Trophoblast cell (in vitro differentiated cells and primary cell): ENCODE measurements around the gene PPM1J.

Experiments used
- DNase-seq, 2 donors: peaks; one replicate each; pipeline ENCODE4 v3.0.0-alpha.2; 2016
- H2AFZ ChIP-seq: 2 replicates; pipeline ENCODE4 v1.6.1; 2013; ENCODE audit warnings: low read length, moderate library complexity, mild to moderate bottlenecking; ENCODE audit not compliant: insufficient read depth, poor library complexity
- H2AK5ac ChIP-seq: 2 replicates; pipeline ENCODE4 v1.6.1; 2013; ENCODE audit warnings: mild to moderate bottlenecking, low read length
- H2BK120ac ChIP-seq: 2 replicates; pipeline ENCODE4 v1.6.1; 2013; ENCODE audit warnings: low read length, mild to moderate bottlenecking, moderate library complexity; ENCODE audit not compliant: insufficient read depth, poor library complexity
- H2BK12ac ChIP-seq: 2 replicates; pipeline ENCODE4 v1.6.1; 2013; ENCODE audit warnings: mild to moderate bottlenecking, low read length, moderate library complexity
- H2BK5ac ChIP-seq: 2 replicates; pipeline ENCODE4 v1.6.1; 2013; ENCODE audit warnings: low read length, low read depth, moderate library complexity, mild to moderate bottlenecking; ENCODE audit not compliant: poor library complexity
- H3K14ac ChIP-seq: 2 replicates; pipeline ENCODE4 v1.6.1; 2013; ENCODE audit warnings: mild to moderate bottlenecking, low read length
- H3K18ac ChIP-seq: 2 replicates; pipeline ENCODE4 v1.6.1; 2013; ENCODE audit warnings: mild to moderate bottlenecking, low read length
- H3K23ac ChIP-seq: 2 replicates; pipeline ENCODE4 v1.6.1; 2013; ENCODE audit warnings: low read length
- H3K27ac ChIP-seq: 2 replicates; pipeline ENCODE4 v1.5.1; 2013; ENCODE audit warnings: low read depth, mild to moderate bottlenecking, inconsistent platforms, low read length, moderate library complexity
- H3K27me3 ChIP-seq: 2 replicates; pipeline ENCODE4 v1.6.1; 2013; ENCODE audit warnings: inconsistent platforms, mild to moderate bottlenecking, low read length, moderate library complexity; ENCODE audit not compliant: insufficient read depth
- H3K36me3 ChIP-seq, 2 experiments: 1 replicate in 1 of 2; 2 replicates in 1 of 2; pipeline ENCODE4 v1.6.1; 2013; ENCODE audit warnings: low read length in 2 of 2, mild to moderate bottlenecking in 2 of 2, moderate library complexity in 1 of 2; ENCODE audit not compliant: insufficient read depth in 2 of 2, control insufficient read depth in 1 of 2
- H3K4ac ChIP-seq: 2 replicates; pipeline ENCODE4 v1.6.1; 2013; ENCODE audit warnings: low read depth, mild to moderate bottlenecking, low read length, moderate library complexity
- H3K4me1 ChIP-seq, 2 experiments: 1 replicate in 1 of 2; 2 replicates in 1 of 2; pipeline ENCODE4 v1.6.1; 2013; ENCODE audit warnings: low read length in 2 of 2, mild to moderate bottlenecking in 2 of 2, moderate library complexity in 1 of 2; ENCODE audit not compliant: insufficient read depth in 2 of 2, control insufficient read depth in 1 of 2
- H3K4me2 ChIP-seq: 2 replicates; pipeline ENCODE4 v1.6.1; 2013; ENCODE audit warnings: inconsistent platforms, mild to moderate bottlenecking, low read length, moderate library complexity
- H3K4me3 ChIP-seq: 2 replicates; pipeline ENCODE4 v1.5.1; 2013; ENCODE audit warnings: mild to moderate bottlenecking, low read depth, low read length, inconsistent platforms
- H3K79me1 ChIP-seq: one replicate; pipeline ENCODE4 v1.6.1; 2013; ENCODE audit warnings: low read length
- H3K79me2 ChIP-seq: 2 replicates; pipeline ENCODE4 v1.6.1; 2013; ENCODE audit warnings: low read length, mild to moderate bottlenecking; ENCODE audit not compliant: control insufficient read depth, insufficient read depth, poor library complexity
- H3K9ac ChIP-seq: 2 replicates; pipeline ENCODE4 v1.6.1; 2013; ENCODE audit warnings: mild to moderate bottlenecking, low read length
- H3K9me3 ChIP-seq: 2 replicates; pipeline ENCODE4 v1.6.1; 2013; ENCODE audit warnings: low read depth, mild to moderate bottlenecking, control low read depth, inconsistent platforms, low read length; ENCODE audit not compliant: insufficient read depth
- H4K12ac ChIP-seq: 2 replicates; pipeline ENCODE4 v1.6.1; 2013; ENCODE audit warnings: low read depth, mild to moderate bottlenecking, low read length, moderate library complexity
- H4K8ac ChIP-seq: 2 replicates; pipeline ENCODE4 v1.6.1; 2013; ENCODE audit warnings: low read depth, mild to moderate bottlenecking, low read length, moderate library complexity
- H4K91ac ChIP-seq: one replicate; pipeline ENCODE4 v1.6.1; 2013; ENCODE audit warnings: low read depth, mild to moderate bottlenecking, low read length, moderate library complexity
- WGBS: extraction: QIAGEN DNeasy Blood & Tissue Kit; methylation state at CpG from one replicate; pipeline ENCODE4 v1.1.7; 2013; ENCODE audit warnings: missing lambda C conversion rate; ENCODE audit not compliant: insufficient read length, insufficient coverage; ENCODE audit errors: extremely low coverage; 5-methylcytosine and 5-hydroxymethylcytosine counted together

Gene PPM1J

DNA sequence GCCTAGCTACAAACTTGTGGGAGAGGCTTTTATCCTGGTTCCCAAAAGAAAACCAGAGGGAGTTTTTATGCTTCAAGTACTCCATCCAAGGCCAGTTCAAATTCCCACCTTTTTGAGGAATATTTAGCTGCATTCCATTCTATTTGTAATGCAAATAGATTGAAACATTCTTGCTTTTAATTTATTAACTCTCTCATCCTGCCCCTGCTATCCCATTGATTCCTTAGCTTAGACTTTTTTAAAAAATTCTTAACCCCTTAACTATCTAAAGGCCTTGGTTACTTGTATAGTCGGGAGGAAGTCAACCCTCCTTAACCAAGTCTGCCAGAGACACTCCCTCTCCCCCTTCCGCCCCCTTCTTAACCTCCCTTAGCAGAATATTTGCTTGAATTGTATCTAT, 43.1 kb downstream of the PPM1J start:
- H3K23ac ChIP-seq: no peak overlapping the region
- peaks cover 0 to 5% of the 10 kb centered on the region in 2 experiments for H3K4me1 ChIP-seq
- H2AK5ac ChIP-seq: no peak overlapping the region
- H3K4me2 ChIP-seq: no peak overlapping the region
- no peak overlapping the region for H2BK5ac ChIP-seq
- peaks cover 14% of the 10 kb centered on the region for H3K79me1 ChIP-seq
- H3K36me3 ChIP-seq: peaks cover 10 to 15% of the 10 kb centered on the region in 2 experiments
- H4K8ac ChIP-seq: no peak overlapping the region
- H3K9me3 ChIP-seq: no peaks in the 10 kb centered on the region
- H2BK120ac ChIP-seq: no peak overlapping the region
- no peak overlapping the region for H2BK12ac ChIP-seq
- H3K4me3 ChIP-seq: no peak overlapping the region
- H3K27me3 ChIP-seq: no peaks in the 10 kb centered on the region
- H2AFZ ChIP-seq: no peak overlapping the region
- no peak overlapping the region for H3K14ac ChIP-seq
- no peak overlapping the region for H3K27ac ChIP-seq
- no peak overlapping the region for H3K9ac ChIP-seq
- no peak overlapping the region for H3K18ac ChIP-seq
- no peak for DNase-seq
- H4K91ac ChIP-seq: no peak overlapping the region
- H4K12ac ChIP-seq: no peak overlapping the region
- H3K4ac ChIP-seq: no peak overlapping the region
- H3K79me2 ChIP-seq: peaks cover 12% of the 10 kb centered on the region
- no CpG with 5 or more reads among the region's 2 CpGs for WGBS

DNA sequence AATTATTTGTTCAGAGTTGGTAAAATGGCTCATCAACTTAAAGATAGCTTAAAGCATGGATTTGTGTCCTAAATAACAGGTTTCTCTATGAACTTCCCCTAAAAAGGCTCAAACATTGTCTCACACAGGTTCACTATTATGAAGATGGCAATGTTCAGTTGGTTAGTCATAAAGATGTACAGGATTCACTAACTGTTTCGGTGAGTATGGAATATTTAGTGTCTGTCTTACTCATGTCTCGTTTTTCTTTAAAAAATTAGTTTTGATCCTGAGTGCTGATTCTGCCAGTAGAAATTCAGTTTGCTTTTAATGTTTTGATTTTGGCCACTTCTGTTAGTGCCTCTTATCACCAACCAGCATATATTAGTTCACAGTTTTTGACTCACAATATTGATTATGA, 48.2 kb downstream of the PPM1J start:
- Histone ChIP-seq H2BK120ac (no peak overlapping the region), H4K91ac (no peak overlapping the region), H3K79me1 (no peaks in the 10 kb centered on the region), H2BK5ac (no peak overlapping the region), H3K23ac (no peak overlapping the region), H4K12ac (no peak overlapping the region), H2AK5ac (no peak overlapping the region), H2BK12ac (no peak overlapping the region), H3K27me3 (no peaks in the 10 kb centered on the region), H3K4me3 (no peak overlapping the region), H3K36me3 (peaks cover 22 to 32% of the 10 kb centered on the region in 2 experiments), H3K79me2 (no peaks in the 10 kb centered on the region), H3K9me3 (no peaks in the 10 kb centered on the region), H2AFZ (no peak overlapping the region), H3K4me2 (no peak overlapping the region), H3K27ac (no peak overlapping the region), H3K4me1 (no peaks in the 10 kb centered on the region), H3K9ac (no peak overlapping the region), H3K14ac (no peak overlapping the region), H4K8ac (no peak overlapping the region), H3K18ac (no peak overlapping the region), H3K4ac (no peak overlapping the region)
- no peak for DNase-seq
- no CpG with 5 or more reads among the region's 2 CpGs for WGBS

DNA sequence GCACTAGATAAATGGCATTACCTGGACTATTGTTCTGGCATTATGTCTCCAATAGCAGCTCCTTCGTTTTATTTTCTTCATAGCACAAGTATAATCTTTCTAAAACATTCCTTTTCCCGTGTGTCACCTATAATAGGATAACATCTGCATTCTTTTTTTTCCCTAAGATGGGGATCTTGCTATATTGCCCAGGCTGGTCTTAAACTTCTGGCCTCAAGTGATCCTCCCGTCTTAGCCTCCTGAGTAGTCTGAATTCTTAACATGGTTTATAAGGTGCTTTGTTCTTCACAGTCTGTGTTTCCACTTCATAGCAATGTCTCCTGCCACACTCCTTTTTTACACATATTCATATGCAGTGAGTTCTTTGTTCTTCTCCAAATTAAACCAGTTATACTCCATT, 49.3 kb downstream of the PPM1J start:
- Histone ChIP-seq H4K8ac (no peak overlapping the region), H3K27me3 (no peaks in the 10 kb centered on the region), H3K9me3 (no peaks in the 10 kb centered on the region), H3K14ac (no peak overlapping the region), H3K79me2 (no peaks in the 10 kb centered on the region), H2AFZ (no peak overlapping the region), H3K36me3 (peaks cover 25 to 38% of the 10 kb centered on the region in 2 experiments), H3K23ac (no peak overlapping the region), H4K12ac (no peak overlapping the region), H3K9ac (no peak overlapping the region), H2BK120ac (no peak overlapping the region), H3K79me1 (no peaks in the 10 kb centered on the region), H4K91ac (no peak overlapping the region), H3K4me2 (no peak overlapping the region), H3K18ac (no peak overlapping the region), H3K4me1 (no peaks in the 10 kb centered on the region), H3K4me3 (no peak overlapping the region), H3K4ac (no peak overlapping the region), H3K27ac (no peak overlapping the region), H2BK12ac (no peak overlapping the region), H2BK5ac (no peak overlapping the region), H2AK5ac (no peak overlapping the region)
- WGBS: no CpG with 5 or more reads among the region's 3 CpGs
- peak; percentile 26 to 83 for DNase-seq
